AG09309 (cell line): Measurements from ENCODE around the gene N4BP2.
"Not testable (repeated sequence)": the region's sequence is repeated elsewhere in the genome, so short reads cannot be mapped to it uniquely, and the experiment has no call there.

Source experiments
- DNase-seq: peaks from one replicate; pipeline ENCODE4 v3.0.0-alpha.2; 2010; ENCODE audit warnings: low read depth
- H3K4me3 ChIP-seq: 2 replicates; pipeline ENCODE4 v1.5.1; 2011; ENCODE audit warnings: mild to moderate bottlenecking, low read depth, low read length, moderate library complexity; ENCODE audit not compliant: control insufficient read depth
- TF ChIP-seq, protein P1 (sequence below): IDR thresholded peaks from 2 replicates; pipeline ENCODE4 v1.5.1; 2011; ENCODE audit warnings: mild to moderate bottlenecking, low read depth, low read length, inconsistent platforms; ENCODE audit not compliant: insufficient read depth, control insufficient read depth; ENCODE audit errors: missing control alignments

The N4BP2 gene

DNA sequence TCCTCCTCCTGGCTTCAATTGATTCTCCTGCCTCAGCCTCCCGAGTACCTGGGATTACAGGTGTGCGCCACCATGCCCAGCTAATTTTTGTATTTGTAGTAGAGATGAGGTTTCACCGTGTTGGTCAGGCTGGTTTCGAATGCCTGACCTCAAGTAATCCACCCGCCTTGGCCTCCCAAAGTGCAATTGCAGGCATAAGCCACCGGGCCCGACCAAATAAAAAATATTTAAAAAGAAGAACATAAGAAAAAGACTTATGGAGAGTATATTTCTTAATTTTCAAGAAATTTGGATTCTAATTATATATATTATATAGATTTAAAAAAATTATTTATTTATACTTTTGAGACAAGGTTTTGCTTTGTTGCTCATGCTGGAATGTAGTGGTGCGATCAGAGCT is 29.8 kb downstream of the N4BP2 start:
- no peak for DNase-seq
- no peak overlapping the region for H3K4me3 ChIP-seq
- TF ChIP-seq, protein P1, sequence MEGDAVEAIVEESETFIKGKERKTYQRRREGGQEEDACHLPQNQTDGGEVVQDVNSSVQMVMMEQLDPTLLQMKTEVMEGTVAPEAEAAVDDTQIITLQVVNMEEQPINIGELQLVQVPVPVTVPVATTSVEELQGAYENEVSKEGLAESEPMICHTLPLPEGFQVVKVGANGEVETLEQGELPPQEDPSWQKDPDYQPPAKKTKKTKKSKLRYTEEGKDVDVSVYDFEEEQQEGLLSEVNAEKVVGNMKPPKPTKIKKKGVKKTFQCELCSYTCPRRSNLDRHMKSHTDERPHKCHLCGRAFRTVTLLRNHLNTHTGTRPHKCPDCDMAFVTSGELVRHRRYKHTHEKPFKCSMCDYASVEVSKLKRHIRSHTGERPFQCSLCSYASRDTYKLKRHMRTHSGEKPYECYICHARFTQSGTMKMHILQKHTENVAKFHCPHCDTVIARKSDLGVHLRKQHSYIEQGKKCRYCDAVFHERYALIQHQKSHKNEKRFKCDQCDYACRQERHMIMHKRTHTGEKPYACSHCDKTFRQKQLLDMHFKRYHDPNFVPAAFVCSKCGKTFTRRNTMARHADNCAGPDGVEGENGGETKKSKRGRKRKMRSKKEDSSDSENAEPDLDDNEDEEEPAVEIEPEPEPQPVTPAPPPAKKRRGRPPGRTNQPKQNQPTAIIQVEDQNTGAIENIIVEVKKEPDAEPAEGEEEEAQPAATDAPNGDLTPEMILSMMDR = no peak

DNA sequence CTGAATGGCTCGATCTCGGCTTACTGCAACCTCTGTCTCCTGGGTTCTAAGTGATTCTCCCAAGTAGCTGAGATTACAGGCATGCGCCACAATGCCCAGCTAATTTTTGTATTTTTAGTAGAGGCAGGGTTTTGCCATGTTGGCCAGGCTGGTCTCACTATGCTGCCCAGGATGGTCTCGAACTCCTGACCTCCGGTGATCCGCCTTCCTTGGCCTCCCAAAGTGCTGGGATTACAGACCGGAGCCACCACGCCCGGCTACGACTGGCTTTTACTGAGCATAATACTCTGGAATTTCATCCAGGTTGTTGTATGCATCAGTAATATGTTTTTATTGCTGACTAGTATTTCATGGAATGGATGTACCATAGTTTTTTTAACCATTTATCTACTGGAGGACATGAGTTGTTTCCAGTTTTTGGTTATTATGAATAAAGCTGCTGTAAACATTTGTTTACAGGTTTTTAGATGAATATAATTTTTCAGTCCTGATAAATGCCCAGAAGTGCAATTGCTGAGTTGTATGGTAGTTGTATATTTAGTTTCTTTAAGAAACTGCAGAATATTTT is 31.2 kb downstream of the N4BP2 start:
- TF ChIP-seq, protein P1 = no peak

DNA sequence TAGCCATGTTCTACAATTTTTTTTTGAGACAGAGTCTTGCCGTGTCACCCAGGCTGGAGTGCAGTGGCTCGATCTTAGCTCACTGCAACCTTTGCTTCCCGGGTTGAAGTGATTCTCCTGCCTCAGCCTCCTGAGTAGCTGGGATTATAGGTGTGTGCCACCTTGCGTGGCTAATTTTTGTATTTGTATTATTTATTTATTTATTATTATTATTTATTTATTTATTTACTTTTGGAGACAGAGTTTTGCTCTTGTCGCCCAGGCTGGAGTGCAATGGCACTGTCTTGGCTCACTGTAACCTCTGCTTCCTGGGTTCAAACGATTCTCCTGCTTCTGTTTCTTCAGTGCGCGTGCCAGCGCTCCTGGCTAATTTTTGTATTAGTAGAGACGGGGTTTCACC is 36.8 kb downstream of the N4BP2 start:
- not testable (repeated sequence) for H3K4me3 ChIP-seq, DNase-seq

More for the DNA sequence above, 31.2 kb downstream of the N4BP2 start:
- DNase-seq = no peak
- no peak overlapping the region for H3K4me3 ChIP-seq

DNA sequence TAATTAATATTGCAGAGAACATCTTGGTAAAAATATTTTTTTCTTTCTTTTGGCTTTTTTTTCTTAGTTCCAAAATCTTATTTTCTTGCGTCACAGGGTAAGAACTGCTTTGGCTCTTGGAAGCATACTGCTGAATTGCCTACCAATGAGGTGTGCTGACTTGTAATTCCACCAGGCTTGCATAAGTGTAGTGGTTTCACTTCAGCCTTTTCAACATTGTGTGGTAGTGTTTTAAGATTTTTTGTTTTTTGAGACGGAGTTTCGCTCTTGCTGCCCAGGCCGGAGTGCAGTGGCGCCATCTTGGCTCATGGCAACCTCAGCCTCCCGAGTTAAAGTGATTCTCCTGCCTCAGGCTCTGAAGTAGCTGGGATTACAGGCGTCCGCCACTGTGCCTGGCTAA is 42.4 kb downstream of the N4BP2 start:
- no peak for DNase-seq
- TF ChIP-seq, protein P1 = no peak
- H3K4me3 ChIP-seq = no peak overlapping the region

DNA sequence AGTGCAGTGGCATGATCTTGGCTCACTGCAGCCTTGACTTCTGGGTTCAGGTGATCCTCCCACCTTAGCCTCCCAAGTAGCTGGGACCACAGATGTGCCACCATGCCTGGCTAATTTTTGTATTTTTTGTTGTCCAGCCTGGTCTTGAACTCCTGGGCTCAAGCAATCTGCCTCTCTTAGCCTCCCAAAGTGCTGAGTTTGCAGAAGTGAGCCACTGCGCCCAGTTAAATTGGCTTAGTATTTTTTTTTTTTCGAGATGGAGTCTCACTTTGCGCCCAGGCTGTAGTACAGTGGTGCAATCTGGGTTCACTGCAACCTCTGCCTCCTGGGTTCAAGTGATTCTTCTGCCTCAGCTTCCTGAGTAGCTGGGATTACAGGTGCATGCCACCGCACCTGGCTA is 50.5 kb downstream of the N4BP2 start:
- DNase-seq, H3K4me3 ChIP-seq: not testable (repeated sequence)

DNA sequence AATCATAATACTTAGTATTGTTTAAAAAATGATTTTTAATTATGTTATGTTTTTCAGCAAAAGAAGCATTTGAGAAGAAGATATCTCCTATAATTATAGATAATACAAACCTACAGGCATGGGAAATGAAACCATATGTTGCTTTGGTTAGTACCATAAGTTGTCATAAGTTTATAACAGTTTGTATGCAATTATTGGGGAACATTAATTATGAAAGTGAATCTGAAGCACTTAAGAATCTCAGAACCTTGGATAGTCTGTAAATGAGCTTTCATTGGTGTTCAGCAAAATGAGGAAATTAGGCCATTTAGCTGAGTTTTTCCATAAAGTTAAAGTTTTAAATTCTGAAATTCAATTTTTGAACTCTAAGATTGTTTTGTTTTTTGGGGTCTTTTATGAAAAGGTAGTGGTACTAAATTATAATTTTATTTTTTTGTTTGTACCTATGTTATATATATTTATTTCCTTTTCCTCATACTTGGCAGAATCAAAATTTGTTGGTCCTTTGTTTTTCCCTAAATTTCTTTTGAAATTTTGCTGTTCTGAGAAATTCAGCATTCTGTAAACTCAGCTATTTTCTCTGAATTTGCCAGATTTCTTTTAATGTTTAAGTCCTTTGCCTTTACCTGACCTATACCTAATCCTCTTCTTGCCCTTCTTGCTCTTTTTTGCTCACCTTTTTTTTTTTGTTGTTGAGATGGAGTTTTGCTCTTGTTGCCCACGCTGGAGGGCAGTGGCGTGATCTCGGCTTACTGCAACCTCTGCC is 55.6 kb downstream of the N4BP2 start:
- H3K4me3 ChIP-seq = no peak overlapping the region
- TF ChIP-seq, protein P1 = no peak
- DNase-seq = no peak

DNA sequence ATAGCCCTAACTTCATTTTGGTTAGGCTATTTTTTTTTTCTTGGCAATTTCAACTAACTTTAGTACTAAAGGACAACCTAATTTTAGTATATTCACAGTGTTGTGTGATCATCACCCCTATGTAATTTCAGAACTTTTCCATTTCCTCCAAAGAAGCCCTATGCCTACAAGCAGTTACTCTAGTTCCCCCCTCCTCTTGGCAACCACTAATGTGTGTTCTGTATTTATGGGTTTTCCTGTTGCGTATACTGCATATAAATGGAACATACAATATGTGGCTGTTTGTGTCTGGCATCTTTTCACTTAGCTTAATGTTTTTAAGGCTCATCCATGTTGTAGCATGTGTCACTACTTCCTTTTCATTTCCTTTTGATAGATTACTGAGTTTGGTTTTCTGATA is 57.6 kb downstream of the N4BP2 start:
- TF ChIP-seq, protein P1 = no peak
- DNase-seq = no peak
- H3K4me3 ChIP-seq = no peak overlapping the region

DNA sequence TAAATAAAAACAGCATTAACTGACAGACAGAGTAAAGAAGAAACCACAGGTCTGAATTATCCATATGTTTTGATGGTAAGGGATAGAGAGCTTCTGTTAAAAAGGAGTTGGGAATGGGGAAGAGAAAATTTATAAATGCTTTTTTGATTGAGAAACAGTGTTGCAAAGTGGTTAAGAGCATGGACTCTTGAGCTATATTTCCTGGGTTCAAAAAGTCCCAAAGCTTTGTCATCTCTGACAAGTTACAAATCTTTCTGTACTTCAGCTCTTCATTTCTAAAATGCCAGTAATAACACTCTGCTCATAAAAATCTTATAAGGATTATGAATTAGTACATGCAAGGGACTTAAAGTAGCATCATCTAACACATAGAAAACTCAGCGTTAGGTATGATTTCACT is 62.2 kb downstream of the N4BP2 start:
- TF ChIP-seq, protein P1 = no peak
- no peak for DNase-seq
- no peak overlapping the region for H3K4me3 ChIP-seq
